HepG2 (cell line): ENCODE measurements around the gene SULT6B1. TPM values are rescaled to one million over a fixed set of nuclear protein-coding genes. Genes with fewer than 3 reads are reported as not detected.
A peak's percentile ranks its signal among the peaks of the same experiment; 100 is the strongest.

Experiments used
- CC2D1A ChIP-seq: sonication (generic); formaldehyde crosslinking; IDR thresholded peaks from 2 replicates; pipeline ENCODE4 v1.8.1; 2023; ENCODE audit warnings: mild to moderate bottlenecking, missing genetic modification reagents
- JARID2 ChIP-seq: sonication (generic); formaldehyde crosslinking; IDR thresholded peaks from 2 replicates; pipeline ENCODE4 v1.8.1; 2023; ENCODE audit warnings: missing genetic modification reagents, inconsistent platforms; ENCODE audit not compliant: insufficient replicate concordance
- NFKBIZ ChIP-seq: IDR thresholded peaks from 2 replicates; pipeline ENCODE4 v1.6.1; 2018; ENCODE audit warnings: missing genetic modification reagents, missing compliant biosample characterization
- ONECUT2 ChIP-seq: sonication (generic); formaldehyde crosslinking; IDR thresholded peaks from 2 replicates; pipeline ENCODE4 v1.4.0; 2020; ENCODE audit warnings: missing genetic modification reagents
- PAXIP1 ChIP-seq: sonication (generic); formaldehyde crosslinking; conservative IDR thresholded peaks from 2 replicates; pipeline ENCODE4 v1.4.0; 2020; ENCODE audit warnings: mild to moderate bottlenecking, missing genetic modification reagents, moderate library complexity
- SATB2 ChIP-seq: sonication (generic); formaldehyde crosslinking; IDR thresholded peaks from 2 replicates; pipeline ENCODE4 v1.5.0; 2020; ENCODE audit warnings: missing genetic modification reagents
- SNAPC2 ChIP-seq: sonication (generic); formaldehyde crosslinking; IDR thresholded peaks from 2 replicates; pipeline ENCODE4 v1.8.1; 2022; ENCODE audit warnings: mild to moderate bottlenecking, missing genetic modification reagents
- SUZ12 ChIP-seq: fragments of 150-350 bp; IDR thresholded peaks from 2 replicates; pipeline ENCODE4 v1.6.1; 2014; ENCODE audit warnings: low read depth, low read length
- SYNCRIP ChIP-seq: fragments of 200-400 bp; formaldehyde crosslinking; IDR thresholded peaks from 2 replicates; pipeline ENCODE4 v1.6.1; 2018; ENCODE audit warnings: mild to moderate bottlenecking, low read depth, low read length; ENCODE audit not compliant: insufficient read depth
- TARDBP ChIP-seq: sonication (generic); formaldehyde crosslinking; IDR thresholded peaks from 2 replicates; pipeline ENCODE4 v1.8.0; 2022; ENCODE audit warnings: mild to moderate bottlenecking, missing genetic modification reagents
- TERF1 ChIP-seq: sonication (generic); formaldehyde crosslinking; IDR thresholded peaks from 2 replicates; pipeline ENCODE4 v1.8.0; 2022; ENCODE audit warnings: mild to moderate bottlenecking, missing genetic modification reagents, moderate library complexity
- ZBTB7A ChIP-seq: sonication (generic); formaldehyde crosslinking; IDR thresholded peaks from 2 replicates; pipeline ENCODE4 v1.8.0; 2022; ENCODE audit warnings: mild to moderate bottlenecking, missing genetic modification reagents
- ZMYM4 ChIP-seq: sonication (generic); formaldehyde crosslinking; IDR thresholded peaks from 2 replicates; pipeline ENCODE4 v1.8.1; 2023; ENCODE audit warnings: mild to moderate bottlenecking, missing genetic modification reagents
- ZNF318 ChIP-seq: sonication (generic); formaldehyde crosslinking; IDR thresholded peaks from 2 replicates; pipeline ENCODE4 v1.4.0; 2020; ENCODE audit warnings: mild to moderate bottlenecking, missing genetic modification reagents
- ZNF333 ChIP-seq: sonication (generic); formaldehyde crosslinking; IDR thresholded peaks from 2 replicates; pipeline ENCODE4 v1.4.0; 2020; ENCODE audit warnings: mild to moderate bottlenecking, missing genetic modification reagents, borderline replicate concordance
- ZSCAN12 ChIP-seq: sonication (generic); formaldehyde crosslinking; IDR thresholded peaks from 2 replicates; pipeline ENCODE4 v1.9.0; 2021; ENCODE audit warnings: mild to moderate bottlenecking, missing genetic modification reagents
- polyA plus RNA-seq, 8 experiments: library from polyadenylated mRNA; depleted of rRNA in 3 of 8; stranded (reverse) in 7 of 8; unstranded in 1 of 8; fragments of >200 nt; fragmentation: Illumina TruSeq in 4 of 8; extraction: Trizol in 4 of 8; gene quantifications; 2 replicates each; pipeline versions ENCODE4 v1.2.1 to v1.2.3, GENCODE V29; 2011 to 2016; ENCODE audit warnings: low read depth in 4 of 8, missing spikeins in 1 of 8, mixed read lengths in 1 of 8; ENCODE audit not compliant: insufficient read depth in 1 of 8
- total RNA-seq, 5 experiments: library from RNA; depleted of rRNA; stranded (reverse); fragments of >200 nt; fragmentation: Illumina TruSeq; extraction: Trizol; gene quantifications; 2 replicates each; pipeline ENCODE4 v1.2.3, GENCODE V29; 2016; ENCODE audit warnings: low read depth in 1 of 5

SULT6B1 gene
- total and polyA plus RNA-seq, 2 of the 13 experiments (the other 11 are each of a cell fraction or from before 2014, with no cell fraction given), result not detected

- TF ChIP-seq ZNF333 (CRISPR knock-in tag), result peak; percentile 32; the same call in 1 of the 2 replicates
- no peak for TF ChIP-seq SYNCRIP
- no peak for TF ChIP-seq ONECUT2
- no peak for TF ChIP-seq ZBTB7A (CRISPR knock-in tag)
- no peak for TF ChIP-seq NFKBIZ (CRISPR knock-in tag)
- no peak for TF ChIP-seq SUZ12
- peak; percentile 24; the same call in 1 of the 2 replicates for TF ChIP-seq PAXIP1 (CRISPR knock-in tag)
- no peak; the same call in 1 of the 2 replicates for TF ChIP-seq ZSCAN12 (CRISPR knock-in tag)
- TF ChIP-seq ZNF318, result no peak
- TF ChIP-seq TERF1 (CRISPR knock-in tag), result no peak; the same call in 1 of the 2 replicates
- TF ChIP-seq JARID2 (CRISPR knock-in tag), result no peak
- no peak; the same call in 1 of the 2 replicates for TF ChIP-seq SATB2 (CRISPR knock-in tag)
- TF ChIP-seq TARDBP (CRISPR knock-in tag), result no peak; the same call in none of the 2 replicates
- TF ChIP-seq ZMYM4 (CRISPR knock-in tag), result 0 out of 2 replicates have a peak, but pooled peaks have one; percentile 42
- TF ChIP-seq SNAPC2 (CRISPR knock-in tag), result peak; percentile 18; the same call in 1 of the 2 replicates
- TF ChIP-seq CC2D1A (CRISPR knock-in tag), result no peak
These were observed 31.4 kb downstream of the SULT6B1 start, which contains the start of gene EIF2AK2 (continued) for GRCh38 chr2:37156857-37157714.
